ENCODE measurements around the gene GALNTL6. TPM values are rescaled to one million over a fixed set of nuclear protein-coding genes. Genes with fewer than 3 reads are reported as not detected.

Gene GALNTL6
- total RNA-seq, 1 experiment from 2014 or later: not detected

GRCh38 chr4:171981185-171981584 lies 168.0 kb downstream of the GALNTL6 start:
- peak overlapping the region in 1 of 3 experiments; percentile 27; a peak in 1 of 7 replicates for H3K27ac Mint-ChIP-seq
- Histone ChIP-seq H3K23me2 (ENCODE audit: insufficient read length, low read depth, low read length, poor library complexity, severe bottlenecking) (no peaks in the 10 kb centered on the region), H2AK5ac (ENCODE audit: insufficient read length, low read length) (no peak overlapping the region), H3K27ac (ENCODE audit: insufficient read length, low read depth, low read length) (no peak overlapping the region), H2BK12ac (ENCODE audit: insufficient read length, low read depth, low read length) (no peak overlapping the region), H3K79me1 (ENCODE audit: insufficient read depth, low read depth, low read length, poor library complexity, severe bottlenecking) (no peaks in the 10 kb centered on the region), H2BK120ac (ENCODE audit: low read depth, low read length, poor library complexity, severe bottlenecking) (no peak overlapping the region), H2AFZ (ENCODE audit: low read length) (no peak overlapping the region), H2BK5ac (ENCODE audit: insufficient read length, low read length) (no peak overlapping the region), H2BK20ac (ENCODE audit: low read depth, low read length, poor library complexity, severe bottlenecking) (no peak overlapping the region), H4K8ac (replicated peaks; ENCODE audit: insufficient read length, low read depth, low read length) (no peak overlapping the region), H3K56ac (ENCODE audit: insufficient read length, low read depth, low read length) (no peak overlapping the region), H3K18ac (ENCODE audit: insufficient read length, low read depth, low read length) (no peak overlapping the region), H3K79me2 (ENCODE audit: insufficient read depth, low read length) (no peaks in the 10 kb centered on the region), H3K4ac (ENCODE audit: low read depth, low read length) (no peak overlapping the region), H3K9me3 (ENCODE audit: control insufficient read depth, low read depth, low read length) (no peaks in the 10 kb centered on the region), H3K4me1 (ENCODE audit: insufficient read depth, low read length) (no peaks in the 10 kb centered on the region; the same call in 1 of the 2 replicates), H3K4me2 (ENCODE audit: insufficient read depth, insufficient read length, low read length) (no peak overlapping the region), H3T11ph (ENCODE audit: low read length) (no peak overlapping the region), H3K9ac (ENCODE audit: extremely low read depth, insufficient read length, low read length) (no peak overlapping the region), H4K91ac (ENCODE audit: insufficient read length, low read depth, low read length) (no peak overlapping the region), H4K5ac (ENCODE audit: insufficient read length, low read depth, low read length) (no peak overlapping the region), H3K23ac (ENCODE audit: insufficient read length, low read depth, low read length) (no peak overlapping the region), H3K14ac (ENCODE audit: insufficient read depth, low read length) (no peak overlapping the region), H3K27me3 (ENCODE audit: insufficient read depth, low read length) (no peaks in the 10 kb centered on the region), H4K20me1 (ENCODE audit: control insufficient read depth, insufficient read depth, insufficient read length) (no peaks in the 10 kb centered on the region), H2BK15ac (ENCODE audit: low read depth, low read length) (no peak overlapping the region)
- DNase-seq: no peak
- no peak overlapping the region for H3K4me3 Mint-ChIP-seq
- H3K4me1 Mint-ChIP-seq: peaks cover 9 to 11% of the 10 kb centered on the region in 2 experiments
- no peaks in the 10 kb centered on the region; a peak in 1 of 7 replicates for H3K36me3 Mint-ChIP-seq (ENCODE audit: insufficient read depth in 1 of 3, low read depth in 3 of 3)
- no peaks in the 10 kb centered on the region for H3K27me3 Mint-ChIP-seq (ENCODE audit: low read depth)
- H3K9me3 Mint-ChIP-seq: no peaks in the 10 kb centered on the region
- TF ChIP-seq, protein P1, sequence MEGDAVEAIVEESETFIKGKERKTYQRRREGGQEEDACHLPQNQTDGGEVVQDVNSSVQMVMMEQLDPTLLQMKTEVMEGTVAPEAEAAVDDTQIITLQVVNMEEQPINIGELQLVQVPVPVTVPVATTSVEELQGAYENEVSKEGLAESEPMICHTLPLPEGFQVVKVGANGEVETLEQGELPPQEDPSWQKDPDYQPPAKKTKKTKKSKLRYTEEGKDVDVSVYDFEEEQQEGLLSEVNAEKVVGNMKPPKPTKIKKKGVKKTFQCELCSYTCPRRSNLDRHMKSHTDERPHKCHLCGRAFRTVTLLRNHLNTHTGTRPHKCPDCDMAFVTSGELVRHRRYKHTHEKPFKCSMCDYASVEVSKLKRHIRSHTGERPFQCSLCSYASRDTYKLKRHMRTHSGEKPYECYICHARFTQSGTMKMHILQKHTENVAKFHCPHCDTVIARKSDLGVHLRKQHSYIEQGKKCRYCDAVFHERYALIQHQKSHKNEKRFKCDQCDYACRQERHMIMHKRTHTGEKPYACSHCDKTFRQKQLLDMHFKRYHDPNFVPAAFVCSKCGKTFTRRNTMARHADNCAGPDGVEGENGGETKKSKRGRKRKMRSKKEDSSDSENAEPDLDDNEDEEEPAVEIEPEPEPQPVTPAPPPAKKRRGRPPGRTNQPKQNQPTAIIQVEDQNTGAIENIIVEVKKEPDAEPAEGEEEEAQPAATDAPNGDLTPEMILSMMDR (conservative IDR thresholded peaks at IDR 0.05): no peak
